Measurements from ENCODE around the gene CCR5.

GRCh38 chr3:46405301-46406019, 34.7 kb downstream of the CCR5 start:
- TF ChIP-seq CTCF (IDR thresholded peaks at IDR 0.05 in 2 of 3, conservative IDR thresholded peaks at IDR 0.05 in 1 of 3; ENCODE audit: borderline replicate concordance in 1 of 3, insufficient read depth in 1 of 3, low read depth in 2 of 3, low read length in 2 of 3), result no peak
- TF ChIP-seq POLR2A (IDR thresholded peaks at IDR 0.05; ENCODE audit: borderline replicate concordance, extremely low read depth, insufficient read depth, insufficient read length), result no peak
- no peak for TF ChIP-seq EZH2 (IDR thresholded peaks at IDR 0.05)
- no peak for TF ChIP-seq JUND (IDR thresholded peaks at IDR 0.05)
- TF ChIP-seq EGR1 (IDR thresholded peaks at IDR 0.05; ENCODE audit: low read depth), result no peak
- TF ChIP-seq SP1 (IDR thresholded peaks at IDR 0.05; ENCODE audit: low read depth), result no peak
- no peak for TF ChIP-seq SRF (IDR thresholded peaks at IDR 0.05; ENCODE audit: low read depth)
- no peak for TF ChIP-seq ZNF274 (IDR thresholded peaks at IDR 0.05; ENCODE audit: low read depth, low read length)
- no peak for TF ChIP-seq FOSL1 (IDR thresholded peaks at IDR 0.05; ENCODE audit: low read depth)
- TF ChIP-seq TCF7L2 (IDR thresholded peaks at IDR 0.05; ENCODE audit: borderline replicate concordance, extremely low read depth, insufficient read depth, insufficient read length), result no peak
- TF ChIP-seq ATF3 (IDR thresholded peaks at IDR 0.05), result no peak
- no peak for TF ChIP-seq EZH2phosphoT487 (IDR thresholded peaks at IDR 0.05; ENCODE audit: borderline replicate concordance)

Measured in HCT116 (cell line).